Stimulated activated CD8-positive, alpha-beta memory T cell treated with anti-CD3 and anti-CD28 coated beads, Interleukin-15, amount 100 ng/mL, for 4 hours (primary cell): ENCODE data around the gene FAM131C.
A peak's percentile ranks its signal among the peaks of the same experiment; 100 is the strongest.

Source experiments
- DNase-seq, 2 donors: peaks; one replicate each; pipeline ENCODE4 v3.0.0-alpha.2; 2020; ENCODE audit warnings: low read depth in 2 of 2

The FAM131C gene

GRCh38 chr1:16101623-16102022 is 28.2 kb upstream of the FAM131C start:
- DNase-seq = no peak

- DNase-seq = no peak
Observed at GRCh38 chr1:16099412-16099811, 26.0 kb upstream of the FAM131C start.

DNA sequence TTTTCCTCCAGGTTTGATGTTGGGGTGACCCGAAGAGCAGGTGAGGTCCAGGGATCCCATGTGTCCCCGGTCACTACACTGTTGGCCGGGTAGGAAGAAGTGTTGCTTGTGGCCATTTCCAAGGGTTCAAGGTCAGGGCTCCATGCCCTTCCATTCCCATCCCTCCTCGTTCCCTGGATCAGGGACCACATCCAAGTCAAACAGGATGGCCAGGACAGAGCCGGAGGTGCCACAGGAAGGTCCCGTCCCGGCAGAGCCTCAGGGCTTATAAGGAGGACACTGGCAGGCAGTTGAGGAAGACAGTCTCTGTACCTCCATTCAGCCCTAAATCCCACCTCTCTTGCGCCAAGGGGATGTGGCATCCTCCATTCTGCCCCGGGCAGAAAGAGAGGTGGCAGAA is 22.0 kb upstream of the FAM131C start:
- DNase-seq = no peak

DNA sequence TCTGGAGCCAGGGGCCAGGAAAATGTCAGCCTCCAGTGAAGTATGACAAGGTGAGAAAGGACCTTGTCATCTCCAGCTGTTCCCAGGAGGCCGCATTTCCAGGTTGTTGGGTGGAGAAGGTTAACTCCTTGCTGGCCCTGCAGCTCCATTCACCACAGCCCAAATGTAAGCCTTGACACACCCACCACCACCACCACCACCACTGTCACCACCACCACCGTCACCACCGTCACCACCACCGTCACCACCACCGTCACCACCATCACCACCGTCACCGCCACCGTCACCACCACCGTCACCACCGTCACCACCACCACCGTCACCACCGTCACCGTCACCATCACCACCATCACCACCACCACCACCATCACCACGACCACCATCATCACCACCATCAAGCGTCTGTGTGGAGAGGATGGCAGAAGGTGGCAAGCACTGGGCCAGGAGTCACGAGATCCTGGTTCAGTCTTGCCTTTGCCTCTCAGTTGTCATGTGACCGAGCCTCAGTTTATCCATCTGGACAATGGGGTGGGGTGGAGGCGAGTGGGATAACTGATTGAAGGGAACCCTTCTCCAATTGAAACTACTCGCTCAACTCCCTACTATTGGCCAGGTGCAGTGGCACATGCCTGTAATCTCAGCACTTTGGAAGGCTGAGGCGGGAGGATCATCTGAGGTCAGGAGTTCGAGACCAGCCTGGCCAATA is 21.2 kb upstream of the FAM131C start:
- DNase-seq = no peak

DNA sequence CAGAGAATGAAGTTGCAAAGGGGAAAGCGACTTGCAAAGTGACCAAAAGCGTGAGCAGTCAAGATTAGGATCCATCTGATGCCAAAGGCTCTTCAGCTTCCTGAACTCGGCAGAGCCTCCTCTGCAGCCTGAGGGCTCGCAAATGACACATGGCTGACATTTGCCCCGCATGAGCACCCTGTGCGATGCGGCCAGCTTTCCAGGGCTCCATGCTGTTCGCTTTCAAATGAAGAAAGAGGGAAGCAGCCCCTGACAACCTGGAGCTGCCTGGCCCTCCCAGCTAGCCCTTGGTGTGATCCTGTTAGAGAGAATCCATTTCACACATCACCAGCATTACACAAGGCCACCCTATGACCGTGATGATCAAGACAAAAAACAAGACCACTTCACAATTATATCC is 20.2 kb upstream of the FAM131C start:
- DNase-seq = no peak

DNA sequence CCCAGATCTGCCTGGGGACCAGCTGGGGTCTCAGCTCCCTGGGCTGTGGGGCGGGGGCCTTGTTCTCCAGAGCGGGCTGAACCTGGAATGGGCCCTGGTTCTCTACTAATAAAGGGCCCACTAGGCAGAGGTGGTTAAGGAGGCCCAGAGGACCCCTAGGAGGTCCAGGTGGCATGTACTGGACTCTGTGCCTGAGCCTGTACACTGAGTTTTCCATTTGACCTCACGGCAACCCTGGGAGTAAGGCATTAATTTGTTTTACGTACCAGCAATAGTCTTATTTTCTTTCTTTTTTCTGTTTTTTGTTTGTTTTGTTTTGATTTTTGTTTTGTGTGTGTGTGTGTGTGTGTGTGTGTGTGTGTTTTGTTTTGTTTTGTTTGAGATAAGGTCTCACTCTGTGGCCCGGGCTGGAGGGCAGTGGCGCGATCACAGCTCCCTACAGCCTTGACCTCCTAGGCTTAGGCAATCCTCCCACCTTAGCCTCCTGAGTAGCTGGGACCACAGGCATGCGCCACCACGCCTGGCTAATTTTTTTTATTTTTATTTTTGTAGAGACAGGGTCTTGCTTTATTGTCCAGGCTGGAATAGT is 19.6 kb upstream of the FAM131C start:
- DNase-seq = no peak

- no peak for DNase-seq
Observed at GRCh38 chr1:16092097-16092922, 18.9 kb upstream of the FAM131C start.

GRCh38 chr1:16091296-16091695 is 17.8 kb upstream of the FAM131C start:
- no peak for DNase-seq

DNA sequence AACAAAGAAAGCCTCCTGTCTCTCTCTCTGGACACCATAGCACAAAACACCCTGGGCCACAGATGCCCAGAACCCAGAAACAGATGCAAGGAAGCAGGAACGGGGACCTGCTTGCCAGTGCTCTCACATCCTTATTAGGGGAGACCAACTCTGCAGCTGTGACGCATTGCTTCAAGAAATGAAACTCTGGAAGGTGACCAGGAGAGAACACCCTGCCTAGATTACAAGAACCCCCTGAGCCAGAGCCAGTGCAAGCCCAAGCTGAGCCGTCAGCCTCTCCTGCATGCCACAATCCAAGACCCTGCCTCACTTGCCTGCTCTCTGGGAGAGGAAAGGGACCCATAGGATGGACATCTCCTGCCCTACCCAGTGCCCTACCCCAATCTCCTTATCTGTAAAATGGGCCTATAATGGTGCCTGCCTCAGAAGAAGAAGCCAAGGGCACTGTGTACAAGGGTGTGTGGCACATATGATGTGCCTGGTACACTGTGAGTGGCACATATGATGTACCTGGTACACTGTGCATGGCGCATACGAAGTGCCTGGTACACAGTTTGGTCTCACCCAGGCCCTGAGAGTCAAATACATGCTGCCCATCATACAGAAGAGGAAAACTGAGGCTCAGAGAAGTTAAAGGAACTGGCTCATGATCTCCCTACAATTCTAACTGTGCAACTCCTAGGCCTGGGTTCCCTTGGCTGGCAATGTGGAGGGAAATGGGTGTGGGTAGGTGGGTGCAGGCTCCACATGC is 16.8 kb upstream of the FAM131C start:
- DNase-seq = no peak

DNA sequence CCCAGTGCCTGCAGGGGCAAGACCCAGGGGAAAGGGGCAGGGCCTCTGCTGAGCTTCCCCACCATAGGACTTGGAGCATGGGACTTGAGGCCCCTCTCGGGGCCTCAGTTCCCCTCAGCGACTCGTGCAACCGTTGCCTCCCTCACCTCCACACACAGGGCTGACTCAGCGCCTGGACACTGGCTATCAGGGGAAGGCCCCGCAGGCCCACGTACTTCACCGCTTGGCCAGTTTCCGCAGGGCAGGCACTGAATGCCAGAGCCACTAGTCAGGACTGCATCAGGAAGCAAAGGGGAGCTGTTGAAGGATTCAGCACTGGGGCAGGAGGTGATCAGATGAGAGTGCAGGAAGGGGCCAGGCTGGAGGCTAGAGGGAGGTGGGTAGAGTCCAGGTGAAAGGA is 15.5 kb upstream of the FAM131C start:
- no peak for DNase-seq

GRCh38 chr1:16088351-16088911 is 15.0 kb upstream of the FAM131C start:
- no peak for DNase-seq

GRCh38 chr1:16087733-16088132 is 14.3 kb upstream of the FAM131C start:
- DNase-seq = no peak

DNA sequence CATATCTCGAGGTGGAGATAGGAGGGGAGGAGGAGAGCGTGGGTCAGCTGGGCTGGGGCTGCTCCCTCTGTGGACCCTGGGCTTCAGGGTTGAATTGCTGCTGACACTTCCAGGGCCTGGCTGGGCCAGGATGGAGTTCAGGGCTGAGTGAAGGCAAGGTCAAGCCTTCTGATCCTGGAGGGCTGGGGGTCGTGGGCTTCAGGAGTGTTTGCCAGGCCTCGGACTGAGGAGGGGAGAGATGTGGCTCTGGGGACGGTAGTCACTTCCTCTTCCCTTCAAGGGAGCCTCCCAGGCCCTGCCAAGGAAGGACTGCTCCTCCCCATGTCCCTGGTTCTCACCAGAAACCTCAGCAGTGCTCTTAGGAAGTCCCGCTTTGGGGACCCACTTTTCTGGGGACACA is 12.1 kb upstream of the FAM131C start:
- DNase-seq = no peak

- DNase-seq = no peak
Observed at GRCh38 chr1:16083486-16083885, 10.0 kb upstream of the FAM131C start.

- peak in 1 of 2 donors; percentile 29 for DNase-seq
Observed at GRCh38 chr1:16082283-16083038, 9.0 kb upstream of the FAM131C start.

DNA sequence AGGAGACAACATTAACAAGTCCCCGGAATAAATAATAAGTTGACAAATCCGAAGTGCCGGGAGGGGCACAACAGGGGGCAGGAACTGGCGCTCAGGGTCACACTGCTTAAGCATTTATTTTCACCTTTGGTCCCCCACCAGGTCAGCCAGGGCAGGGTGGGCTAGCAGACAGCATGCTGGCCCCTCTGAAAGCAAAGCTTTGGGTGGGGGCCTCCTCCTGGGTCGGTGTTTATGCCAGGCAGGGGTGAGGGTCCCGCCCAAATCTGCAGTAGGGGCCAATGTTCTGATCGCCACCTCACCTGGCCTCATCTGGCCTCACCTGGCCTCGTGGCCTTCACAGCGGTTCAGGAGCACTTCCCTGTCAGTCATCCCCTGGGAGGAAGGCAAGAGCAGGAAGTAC is 8.2 kb upstream of the FAM131C start:
- DNase-seq = no peak

- DNase-seq = no peak
Observed at GRCh38 chr1:16080422-16081150, 7.1 kb upstream of the FAM131C start.

DNA sequence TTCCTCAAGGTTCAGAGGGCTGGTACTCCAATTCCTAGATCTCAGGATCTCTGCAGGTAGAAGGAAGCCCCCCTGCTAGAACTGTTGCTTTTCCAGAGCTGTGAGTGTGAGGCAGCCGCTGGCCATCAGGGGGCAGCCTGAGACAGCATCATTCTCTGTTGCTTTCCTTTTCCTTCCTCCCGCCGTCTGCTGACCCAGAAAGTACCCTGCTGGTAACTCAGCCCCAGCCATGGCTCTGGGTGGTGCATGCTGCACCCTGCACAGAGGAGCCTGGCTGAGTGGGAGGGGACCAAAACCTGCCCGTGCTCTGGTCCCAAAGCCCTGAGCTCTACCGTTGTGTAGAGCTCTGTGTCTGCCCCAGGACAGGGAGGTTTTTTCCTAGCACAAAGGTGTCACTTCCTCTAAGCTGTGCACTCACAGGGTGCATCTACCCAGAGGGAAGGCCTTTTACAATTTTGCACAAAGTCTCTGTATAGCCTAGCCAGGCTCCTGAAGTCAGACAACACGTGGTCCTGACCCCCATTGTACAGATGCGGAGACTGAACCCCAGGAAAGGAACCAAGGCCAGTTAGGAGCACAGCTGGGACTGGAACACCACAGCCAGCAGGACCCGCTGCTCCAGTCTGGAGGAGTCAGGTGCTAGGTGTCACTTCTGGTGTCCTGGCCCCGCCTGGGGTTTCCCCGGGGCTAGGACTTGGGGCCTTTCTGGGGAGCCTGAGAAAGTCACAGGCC is 5.6 kb upstream of the FAM131C start:
- peak; percentile 43 to 51 for DNase-seq

- no peak for DNase-seq
Observed at GRCh38 chr1:16077406-16078245, 4.2 kb upstream of the FAM131C start.
